HepG2 (cell line): ENCODE measurements around the gene TRPC4. TPM values are rescaled to one million over a fixed set of nuclear protein-coding genes. Genes with fewer than 3 reads are reported as not detected.

ENCODE experiments used
- ATAC-seq: fragments of 200-7000 bp; cut with Tn5 transposase; 3 replicates; pipeline ENCODE4 v1.9.1; 2020; ENCODE audit warnings: mild to moderate bottlenecking, moderate library complexity
- BruUV-seq: library from RNA; stranded (reverse); fragments of 400-500 nt; replicated peaks from 2 replicates; lab custom pipeline; 2021; lab: Mats Ljungman, UMichigan
- CTCF ChIA-PET: fragments of 300-600 bp; formaldehyde crosslinking; extraction: SDS; loops from one replicate; lab custom pipeline; 2021; ENCODE audit warnings: low total read pairs, inconsistent platforms, low intra/inter-chr PET ratio; lab: Yijun Ruan, JAX
- POLR2A ChIA-PET: fragments of 350-600 bp; sonication (Branson Sonifier 250); formaldehyde crosslinking; loops from one replicate; lab custom pipeline; 2020; ENCODE audit warnings: antibody characterized with exemption, inconsistent platforms; lab: Yijun Ruan, JAX
- DNase-seq: peaks from one replicate; pipeline ENCODE4 v3.0.0-alpha.2; 2015; ENCODE audit warnings: low spot score
- FAIRE-seq: peaks from 3 replicates; lab custom pipeline; 2011; peaks lifted over from hg19 to GRCh38; lab: Jason Lieb, UNC
- H2AFZ ChIP-seq: one replicate; pipeline ENCODE4 v1.6.1; 2011; ENCODE audit warnings: low read length, inconsistent platforms
- H3K27ac ChIP-seq: fragments of 300-600 bp; 3 replicates; pipeline ENCODE4 v1.8.0; 2011; ENCODE audit warnings: mixed run types, mild to moderate bottlenecking, mixed read lengths, low read length, inconsistent platforms; ENCODE audit not compliant: insufficient read depth; ENCODE audit errors: extremely low read length
- H3K27me3 ChIP-seq, 2 experiments: fragments of 200-600 bp in 1 of 2; 2 replicates in 1 of 2; 3 replicates in 1 of 2; pipeline versions ENCODE4 v1.6.0 to v1.8.0; 2011; ENCODE audit warnings: low read length in 2 of 2, mild to moderate bottlenecking in 2 of 2, moderate library complexity in 2 of 2, inconsistent platforms in 1 of 2; ENCODE audit not compliant: insufficient read depth in 2 of 2, control insufficient read depth in 1 of 2
- H3K36me3 ChIP-seq, 2 experiments: fragments of 200-600 bp in 1 of 2; replicated peaks in 1 of 2; 2 replicates in 1 of 2; 3 replicates in 1 of 2; pipeline versions ENCODE4 v1.5.1 to v1.8.0; 2011; ENCODE audit warnings: low read length in 2 of 2, inconsistent platforms in 1 of 2; ENCODE audit not compliant: insufficient read depth in 2 of 2, control insufficient read depth in 1 of 2
- H3K4me1 ChIP-seq: 2 replicates; pipeline ENCODE4 v1.5.1; 2012; ENCODE audit warnings: low read length, inconsistent platforms; ENCODE audit not compliant: insufficient read depth
- H3K4me2 ChIP-seq: 2 replicates; pipeline ENCODE4 v1.6.0; 2011; ENCODE audit warnings: low read depth, low read length, inconsistent platforms
- H3K4me3 ChIP-seq, 3 experiments: fragments of 200-600 bp in 1 of 3; sonication (generic), shearing (Covaris generic) in 1 of 3; replicated peaks in 1 of 3; 2 replicates each; pipeline ENCODE4 v1.5.1; 2011 to 2016; ENCODE audit warnings: low read length in 3 of 3, inconsistent platforms in 2 of 3, low read depth in 2 of 3, mild to moderate bottlenecking in 2 of 3, control low read depth in 1 of 3, mixed read lengths in 1 of 3; ENCODE audit not compliant: insufficient read depth in 1 of 3
- H3K79me2 ChIP-seq: one replicate; pipeline ENCODE4 v1.6.1; 2011; ENCODE audit warnings: low read length, inconsistent platforms; ENCODE audit not compliant: insufficient read depth
- H3K9ac ChIP-seq: 2 replicates; pipeline ENCODE4 v1.6.0; 2011; ENCODE audit warnings: mild to moderate bottlenecking, low read depth, low read length, inconsistent platforms; ENCODE audit not compliant: insufficient read depth
- H3K9me3 ChIP-seq: 2 replicates; pipeline ENCODE4 v1.5.1; 2012; ENCODE audit warnings: mild to moderate bottlenecking, low read length
- H4K20me1 ChIP-seq: 2 replicates; pipeline ENCODE4 v1.6.0; 2011; ENCODE audit warnings: inconsistent platforms, mild to moderate bottlenecking, low read length, moderate library complexity; ENCODE audit not compliant: insufficient read depth
- ARID2 ChIP-seq: sonication (generic); formaldehyde crosslinking; IDR thresholded peaks from 2 replicates; pipeline ENCODE4 v1.8.1; 2022; ENCODE audit warnings: mild to moderate bottlenecking, missing genetic modification reagents, borderline replicate concordance
- FOXK2 ChIP-seq: fragments of 450-650 bp; IDR thresholded peaks from 2 replicates; pipeline ENCODE4 v1.6.1; 2016
- FOXP1 ChIP-seq, 2 experiments: fragments of 450-650 bp in 1 of 2; IDR thresholded peaks; 2 replicates each; pipeline ENCODE4 v1.6.1; 2017 to 2018; ENCODE audit warnings: antibody characterized with exemption in 1 of 2
- HNF4G ChIP-seq, 2 experiments: sonication (generic) in 1 of 2; formaldehyde crosslinking in 1 of 2; IDR thresholded peaks; 2 replicates each; pipeline versions ENCODE4 v1.4.0 to v1.6.1; 2011 to 2020; ENCODE audit warnings: borderline replicate concordance in 2 of 2, low read depth in 2 of 2, mild to moderate bottlenecking in 2 of 2, low read length in 1 of 2, missing genetic modification reagents in 1 of 2, moderate library complexity in 1 of 2
- JUN ChIP-seq: sonication (generic); formaldehyde crosslinking; IDR thresholded peaks from 2 replicates; pipeline ENCODE4 v1.4.0; 2020; ENCODE audit warnings: mild to moderate bottlenecking, missing genetic modification reagents
- MBNL3 ChIP-seq: fragments of 250-450 bp; sonication (Bioruptor Pico); conservative IDR thresholded peaks from 2 replicates; pipeline ENCODE4 v1.8.0; 2022; ENCODE audit warnings: mild to moderate bottlenecking, inconsistent platforms
- MIXL1 ChIP-seq: IDR thresholded peaks from 2 replicates; pipeline ENCODE4 v1.6.1; 2016
- MTA3 ChIP-seq: sonication (generic); formaldehyde crosslinking; IDR thresholded peaks from 2 replicates; pipeline ENCODE4 v1.4.0; 2020; ENCODE audit warnings: missing genetic modification reagents
- RAD51 ChIP-seq: fragments of 450-650 bp; IDR thresholded peaks from 2 replicates; pipeline ENCODE4 v1.6.1; 2016; ENCODE audit warnings: borderline replicate concordance
- RARA ChIP-seq: IDR thresholded peaks from 2 replicates; pipeline ENCODE4 v1.6.1; 2016; ENCODE audit warnings: missing genetic modification reagents, missing compliant biosample characterization
- SETDB1 ChIP-seq: sonication (generic); formaldehyde crosslinking; IDR thresholded peaks from 2 replicates; pipeline ENCODE4 v1.5.1; 2020; ENCODE audit warnings: missing genetic modification reagents, mild to moderate bottlenecking, borderline replicate concordance
- ZNF746 ChIP-seq: sonication (generic); formaldehyde crosslinking; IDR thresholded peaks from 2 replicates; pipeline ENCODE4 v1.8.0; 2022; ENCODE audit warnings: mild to moderate bottlenecking, missing genetic modification reagents
- ZNF792 ChIP-seq: IDR thresholded peaks from 2 replicates; pipeline ENCODE4 v1.6.1; 2016
- ZSCAN30 ChIP-seq: sonication (generic); formaldehyde crosslinking; IDR thresholded peaks from 2 replicates; pipeline ENCODE4 v1.5.0; 2020; ENCODE audit warnings: mild to moderate bottlenecking, missing genetic modification reagents
- WGBS: methylation state at CpG from one replicate; pipeline ENCODE4 v1.1.6; 2017; ENCODE audit warnings: low lambda C conversion rate; 5-methylcytosine and 5-hydroxymethylcytosine counted together
- in situ Hi-C: cut with HindIII; loops from 2 replicates; pipeline ENCODE4 v1.10.0; 2017; ENCODE audit warnings: low pct_unique_long_range_greater_than_20kb; ENCODE audit not compliant: extremely low pct_ligation_motif_present
- intact Hi-C: fragments of 100-400 bp; cut with micrococcal nuclease; formaldehyde crosslinking; loops from one replicate; pipeline ENCODE4 v1.10.0; 2022; ENCODE audit not compliant: unreplicated experiment
- polyA plus RNA-seq, 8 experiments: library from polyadenylated mRNA; depleted of rRNA in 3 of 8; stranded (reverse) in 7 of 8; unstranded in 1 of 8; fragments of >200 nt; fragmentation: Illumina TruSeq in 4 of 8; extraction: Trizol in 4 of 8; gene quantifications; 2 replicates each; pipeline versions ENCODE4 v1.2.1 to v1.2.3, GENCODE V29; 2011 to 2016; ENCODE audit warnings: low read depth in 4 of 8, missing spikeins in 1 of 8, mixed read lengths in 1 of 8; ENCODE audit not compliant: insufficient read depth in 1 of 8
- total RNA-seq, 5 experiments: library from RNA; depleted of rRNA; stranded (reverse); fragments of >200 nt; fragmentation: Illumina TruSeq; extraction: Trizol; gene quantifications; 2 replicates each; pipeline ENCODE4 v1.2.3, GENCODE V29; 2016; ENCODE audit warnings: low read depth in 1 of 5
- TF ChIP-seq, protein P1 (sequence below): sonication (generic); formaldehyde crosslinking; IDR thresholded peaks from 2 replicates; pipeline ENCODE4 v1.4.0; 2020; ENCODE audit warnings: missing genetic modification reagents, borderline replicate concordance
- TF ChIP-seq, protein P2 (sequence below): sonication (generic); formaldehyde crosslinking; IDR thresholded peaks from 2 replicates; pipeline ENCODE4 v1.8.0; 2022; ENCODE audit warnings: missing genetic modification reagents, mild to moderate bottlenecking, inconsistent platforms, borderline replicate concordance

Gene TRPC4
- total and polyA plus RNA-seq, 2 of the 13 experiments (the other 11 are each of a cell fraction or from before 2014, with no cell fraction given), result not detected

DNA sequence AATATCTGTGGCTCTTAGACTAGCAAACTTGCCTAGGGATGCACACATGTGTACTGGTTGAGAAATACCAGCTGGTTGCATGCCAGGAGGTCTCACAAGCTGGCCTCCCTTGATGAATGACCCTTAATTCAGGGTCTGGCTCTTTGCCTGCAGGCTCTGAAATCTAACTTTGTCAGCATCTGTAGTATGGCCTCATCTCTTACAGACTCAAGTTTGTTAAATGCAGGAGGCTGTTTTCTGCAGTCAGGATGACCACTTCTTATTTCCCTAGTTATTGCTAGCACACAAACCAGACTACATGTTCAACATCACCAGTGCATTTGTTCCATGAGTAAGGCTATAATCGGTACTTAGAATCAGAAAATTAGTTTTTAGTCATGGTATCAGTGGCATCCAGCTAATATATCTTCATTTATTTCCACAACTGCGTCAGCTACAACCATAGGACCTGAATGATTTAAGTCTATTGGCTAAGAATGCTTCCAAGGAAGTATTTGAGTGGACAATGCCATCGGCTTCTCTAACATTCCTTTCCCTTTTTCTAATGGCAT is 247.7 kb downstream of the TRPC4 start:
- no TSS peak for BruUV-seq
- intact Hi-C loops (no loop called here), in situ Hi-C loops (no loop called here)
- Histone ChIP-seq H3K27ac (no peak overlapping the region), H3K9me3 (no peaks in the 10 kb centered on the region), H3K4me3 (no peak overlapping the region), H3K9ac (no peak overlapping the region), H3K4me2 (no peak overlapping the region), H3K36me3 (no peaks in the 10 kb centered on the region), H3K4me1 (no peaks in the 10 kb centered on the region), H3K27me3 (no peaks in the 10 kb centered on the region; a peak in 1 of 5 replicates), H4K20me1 (no peaks in the 10 kb centered on the region), H2AFZ (no peak overlapping the region), H3K79me2 (no peaks in the 10 kb centered on the region)
- WGBS, result 3% methylated on average over 3 of the region's 3 CpGs
- DNase-seq (no peak), ATAC-seq (no peak), FAIRE-seq (no peak)
- TF ChIP-seq FOXK2 (no peak), MTA3 (CRISPR knock-in tag) (no peak), ARID2 (CRISPR knock-in tag) (no peak), ZSCAN30 (CRISPR knock-in tag) (no peak), ZNF746 (CRISPR knock-in tag) (no peak), SETDB1 (no peak), RARA (CRISPR knock-in tag) (no peak), JUN (CRISPR knock-in tag) (no peak), HNF4G (IDR thresholded peaks at IDR 0.05; ENCODE audit: borderline replicate concordance, low read depth, low read length) (no peak), HNF4G (CRISPR knock-in tag; IDR thresholded peaks at IDR 0.05; ENCODE audit: borderline replicate concordance, low read depth) (no peak), FOXP1 (IDR thresholded peaks at IDR 0.05) (no peak), FOXP1 (CRISPR knock-in tag; IDR thresholded peaks at IDR 0.05) (no peak)
- ChIA-PET CTCF (no interaction called here), POLR2A (no interaction called here)

DNA sequence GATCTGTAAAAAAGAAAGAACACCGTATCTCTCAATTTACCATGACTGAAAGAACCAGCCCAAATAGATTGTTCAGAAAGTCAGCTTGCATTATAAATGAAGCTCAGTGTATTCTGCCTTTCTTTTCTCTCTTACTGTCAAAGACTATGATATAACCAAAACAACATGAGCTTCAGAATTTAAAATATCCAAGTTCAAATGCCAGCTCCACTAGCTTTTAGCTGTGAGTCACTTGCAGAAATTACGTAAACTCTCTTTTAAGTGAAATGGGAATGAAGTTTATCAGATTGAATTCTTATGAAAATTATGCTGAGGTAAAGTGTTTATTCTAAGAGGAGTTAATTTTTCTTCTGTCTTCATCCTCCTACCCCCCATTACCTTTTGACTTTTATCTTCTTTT is 251.0 kb downstream of the TRPC4 start:
- H4K20me1 ChIP-seq, result no peaks in the 10 kb centered on the region
- in situ Hi-C loops (no loop called here), intact Hi-C loops (no loop called here)
- DNase-seq (no peak), ATAC-seq (no peak), FAIRE-seq (no peak)
- no peak overlapping the region for H3K4me3 ChIP-seq
- H3K36me3 ChIP-seq, result no peaks in the 10 kb centered on the region
- H3K79me2 ChIP-seq, result no peaks in the 10 kb centered on the region
- H3K9ac ChIP-seq, result no peak overlapping the region
- no peak overlapping the region for H3K27ac ChIP-seq
- H2AFZ ChIP-seq, result no peak overlapping the region
- no peaks in the 10 kb centered on the region for H3K4me1 ChIP-seq
- no TSS peak for BruUV-seq
- POLR2A ChIA-PET, result no interaction called here
- no peaks in the 10 kb centered on the region for H3K27me3 ChIP-seq
- WGBS, result 17% methylated on average over 2 of the region's 2 CpGs
- no peak overlapping the region for H3K4me2 ChIP-seq
- CTCF ChIA-PET, result no interaction called here
- H3K9me3 ChIP-seq, result no peaks in the 10 kb centered on the region
- TF ChIP-seq RAD51 (no peak), ZNF792 (CRISPR knock-in tag) (no peak), MBNL3 (CRISPR knock-in tag) (no peak), MIXL1 (no peak)
- TF ChIP-seq, protein P1, sequence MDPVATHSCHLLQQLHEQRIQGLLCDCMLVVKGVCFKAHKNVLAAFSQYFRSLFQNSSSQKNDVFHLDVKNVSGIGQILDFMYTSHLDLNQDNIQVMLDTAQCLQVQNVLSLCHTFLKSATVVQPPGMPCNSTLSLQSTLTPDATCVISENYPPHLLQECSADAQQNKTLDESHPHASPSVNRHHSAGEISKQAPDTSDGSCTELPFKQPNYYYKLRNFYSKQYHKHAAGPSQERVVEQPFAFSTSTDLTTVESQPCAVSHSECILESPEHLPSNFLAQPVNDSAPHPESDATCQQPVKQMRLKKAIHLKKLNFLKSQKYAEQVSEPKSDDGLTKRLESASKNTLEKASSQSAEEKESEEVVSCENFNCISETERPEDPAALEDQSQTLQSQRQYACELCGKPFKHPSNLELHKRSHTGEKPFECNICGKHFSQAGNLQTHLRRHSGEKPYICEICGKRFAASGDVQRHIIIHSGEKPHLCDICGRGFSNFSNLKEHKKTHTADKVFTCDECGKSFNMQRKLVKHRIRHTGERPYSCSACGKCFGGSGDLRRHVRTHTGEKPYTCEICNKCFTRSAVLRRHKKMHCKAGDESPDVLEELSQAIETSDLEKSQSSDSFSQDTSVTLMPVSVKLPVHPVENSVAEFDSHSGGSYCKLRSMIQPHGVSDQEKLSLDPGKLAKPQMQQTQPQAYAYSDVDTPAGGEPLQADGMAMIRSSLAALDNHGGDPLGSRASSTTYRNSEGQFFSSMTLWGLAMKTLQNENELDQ, result no peak
- TF ChIP-seq, protein P2, sequence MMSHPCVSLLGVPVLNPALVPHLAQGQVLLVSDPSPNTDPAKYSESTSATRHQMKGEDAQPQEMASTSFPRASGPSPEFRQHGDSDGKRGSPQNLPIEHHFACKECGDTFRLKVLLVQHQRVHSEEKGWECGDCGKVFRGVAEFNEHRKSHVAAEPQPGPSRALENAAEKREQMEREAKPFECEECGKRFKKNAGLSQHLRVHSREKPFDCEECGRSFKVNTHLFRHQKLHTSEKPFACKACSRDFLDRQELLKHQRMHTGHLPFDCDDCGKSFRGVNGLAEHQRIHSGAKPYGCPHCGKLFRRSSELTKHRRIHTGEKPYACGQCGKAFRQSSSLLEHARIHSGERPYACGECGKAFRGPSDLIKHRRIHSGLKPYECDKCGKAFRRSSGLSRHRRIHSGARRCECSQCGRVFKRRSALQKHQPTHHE, result no peak
